Activated CD8-positive, alpha-beta T cell treated with anti-CD3 and anti-CD28 coated beads for 36 hours (primary cell): Measurements from ENCODE around the gene VPS18. TPM values are rescaled to one million over a fixed set of nuclear protein-coding genes. Genes with fewer than 3 reads are reported as not detected.
A peak's percentile ranks its signal among the peaks of the same experiment; 100 is the strongest.

Source experiments
- ATAC-seq: fragments of 200-7000 bp; cut with Tn5 transposase; one replicate; pipeline ENCODE4 v1.10.0; 2021; ENCODE audit warnings: mild to moderate bottlenecking, moderate library complexity
- CTCF ChIA-PET: fragments of 350-600 bp; sonication (Branson Sonifier 250); formaldehyde crosslinking; loops from one replicate; lab custom pipeline; 2021; ENCODE audit warnings: antibody characterized with exemption; lab: Charles Lee
- POLR2A ChIA-PET: fragments of 350-600 bp; sonication (Branson Sonifier 250); formaldehyde crosslinking; loops from one replicate; lab custom pipeline; 2021; ENCODE audit warnings: antibody characterized with exemption; lab: Charles Lee
- DNase-seq: peaks from one replicate; pipeline ENCODE4 v3.0.0-alpha.2; 2020
- H3K27ac Mint-ChIP-seq: one replicate; pipeline ENCODE4 v1.8.0; 2021; ENCODE audit warnings: mild to moderate bottlenecking, mixed read lengths
- H3K27me3 Mint-ChIP-seq: one replicate; pipeline ENCODE4 v1.8.0; 2021; ENCODE audit warnings: mixed read lengths
- H3K36me3 Mint-ChIP-seq: one replicate; pipeline ENCODE4 v1.8.0; 2021; ENCODE audit warnings: low read depth, mixed read lengths
- H3K4me1 Mint-ChIP-seq: one replicate; pipeline ENCODE4 v1.8.0; 2021; ENCODE audit warnings: low read depth, mixed read lengths
- H3K4me3 Mint-ChIP-seq: one replicate; pipeline ENCODE4 v1.8.0; 2021; ENCODE audit warnings: mild to moderate bottlenecking, moderate library complexity, mixed read lengths
- H3K9me3 Mint-ChIP-seq: one replicate; pipeline ENCODE4 v1.8.0; 2021; ENCODE audit warnings: mixed read lengths
- intact Hi-C: fragments of 100-400 bp; cut with micrococcal nuclease; formaldehyde crosslinking; loops from one replicate; pipeline ENCODE4 v1.10.0; 2022
- total RNA-seq, 2 experiments: library from RNA; stranded (reverse); gene quantifications; one replicate each; pipeline ENCODE4 v1.2.3, GENCODE V29; 2021
- TF ChIP-seq, protein P1 (sequence below): fragments of 200-600 bp; IDR thresholded peaks from one replicate; pipeline ENCODE4 v1.8.0; 2022; ENCODE audit warnings: antibody characterized with exemption, mild to moderate bottlenecking

The VPS18 gene
- total RNA-seq, 2 experiments from 2014 or later = 6.1 TPM

GRCh38 chr15:40936709-40937666 lies 42.7 kb downstream of the VPS18 start:
- H3K9me3 Mint-ChIP-seq = no peaks in the 10 kb centered on the region
- POLR2A ChIA-PET = interaction anchor here (0.9 kb wide), 1 partner anchor 18 kb away, joined by 3 read pairs; no protein-coding TSS in a partner anchor
- peaks cover 13% of the 10 kb centered on the region for H3K4me1 Mint-ChIP-seq
- intact Hi-C loops = no loop called here
- DNase-seq (no peak), ATAC-seq (no peak)
- TF ChIP-seq, protein P1, sequence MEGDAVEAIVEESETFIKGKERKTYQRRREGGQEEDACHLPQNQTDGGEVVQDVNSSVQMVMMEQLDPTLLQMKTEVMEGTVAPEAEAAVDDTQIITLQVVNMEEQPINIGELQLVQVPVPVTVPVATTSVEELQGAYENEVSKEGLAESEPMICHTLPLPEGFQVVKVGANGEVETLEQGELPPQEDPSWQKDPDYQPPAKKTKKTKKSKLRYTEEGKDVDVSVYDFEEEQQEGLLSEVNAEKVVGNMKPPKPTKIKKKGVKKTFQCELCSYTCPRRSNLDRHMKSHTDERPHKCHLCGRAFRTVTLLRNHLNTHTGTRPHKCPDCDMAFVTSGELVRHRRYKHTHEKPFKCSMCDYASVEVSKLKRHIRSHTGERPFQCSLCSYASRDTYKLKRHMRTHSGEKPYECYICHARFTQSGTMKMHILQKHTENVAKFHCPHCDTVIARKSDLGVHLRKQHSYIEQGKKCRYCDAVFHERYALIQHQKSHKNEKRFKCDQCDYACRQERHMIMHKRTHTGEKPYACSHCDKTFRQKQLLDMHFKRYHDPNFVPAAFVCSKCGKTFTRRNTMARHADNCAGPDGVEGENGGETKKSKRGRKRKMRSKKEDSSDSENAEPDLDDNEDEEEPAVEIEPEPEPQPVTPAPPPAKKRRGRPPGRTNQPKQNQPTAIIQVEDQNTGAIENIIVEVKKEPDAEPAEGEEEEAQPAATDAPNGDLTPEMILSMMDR = no peak
- no peak overlapping the region for H3K27ac Mint-ChIP-seq
- no peak overlapping the region for H3K4me3 Mint-ChIP-seq
- CTCF ChIA-PET = interaction anchor here (0.9 kb wide), 1 partner anchor 33 kb away, joined by 3 read pairs; no protein-coding TSS in a partner anchor
- peaks cover 4% of the 10 kb centered on the region for H3K27me3 Mint-ChIP-seq
- H3K36me3 Mint-ChIP-seq = no peaks in the 10 kb centered on the region

DNA sequence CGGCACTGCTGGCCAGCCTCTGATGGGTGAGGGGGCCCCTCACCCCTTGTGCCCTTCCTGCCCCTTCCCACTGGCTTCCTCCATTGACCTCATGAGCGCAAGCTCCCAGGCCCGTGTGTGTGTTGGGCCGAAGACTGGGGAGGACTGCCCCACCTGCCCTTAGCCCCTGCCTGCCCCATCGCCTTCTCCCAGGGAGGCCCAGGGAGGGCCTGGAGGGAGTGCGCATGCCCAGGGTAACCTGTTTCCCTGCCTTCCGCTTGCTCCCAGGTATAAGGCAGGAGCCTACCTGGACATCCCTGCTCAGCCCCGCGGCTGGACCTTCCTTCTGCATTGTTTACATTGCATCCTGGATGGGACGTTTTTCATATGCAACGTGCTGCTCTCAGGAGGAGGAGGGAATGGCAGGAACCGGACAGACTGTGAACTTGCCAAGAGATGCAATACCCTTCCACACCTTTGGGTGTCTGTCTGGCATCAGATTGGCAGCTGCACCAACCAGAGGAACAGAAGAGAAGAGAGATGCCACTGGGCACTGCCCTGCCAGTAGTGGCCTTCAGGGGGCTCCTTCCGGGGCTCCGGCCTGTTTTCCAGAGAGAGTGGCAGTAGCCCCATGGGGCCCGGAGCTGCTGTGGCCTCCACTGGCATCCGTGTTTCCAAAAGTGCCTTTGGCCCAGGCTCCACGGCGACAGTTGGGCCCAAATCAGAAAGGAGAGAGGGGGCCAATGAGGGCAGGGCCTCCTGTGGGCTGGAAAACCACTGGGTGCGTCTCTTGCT lies 43.7 kb downstream of the VPS18 start:
- no peak overlapping the region for H3K27ac Mint-ChIP-seq
- H3K4me3 Mint-ChIP-seq = no peak overlapping the region
- POLR2A ChIA-PET = no interaction called here
- no peak for DNase-seq
- peaks cover 17% of the 10 kb centered on the region for H3K4me1 Mint-ChIP-seq
- no peaks in the 10 kb centered on the region for H3K36me3 Mint-ChIP-seq
- H3K27me3 Mint-ChIP-seq = no peaks in the 10 kb centered on the region
- ATAC-seq = no peak
- H3K9me3 Mint-ChIP-seq = no peaks in the 10 kb centered on the region
- intact Hi-C loops = no loop called here
- CTCF ChIA-PET = interaction anchor here (5.9 kb wide), 1 partner anchor 33 kb away, joined by 88 read pairs; no protein-coding TSS in a partner anchor
- TF ChIP-seq, protein P1 = peak; percentile 40

GRCh38 chr15:40938536-40938870 lies 44.3 kb downstream of the VPS18 start:
- ChIA-PET CTCF (interaction anchor here (4.8 to 5.9 kb wide), 2 partner anchors 9 to 33 kb away, joined by 88 to 106 read pairs; partner anchors contain the start of gene DLL4), POLR2A (no interaction called here)
- Mint-ChIP-seq H3K27me3 (no peaks in the 10 kb centered on the region), H3K4me1 (peaks cover 23% of the 10 kb centered on the region), H3K36me3 (no peaks in the 10 kb centered on the region), H3K27ac (no peak overlapping the region), H3K9me3 (no peaks in the 10 kb centered on the region), H3K4me3 (no peak overlapping the region)
- ATAC-seq (no peak), DNase-seq (no peak)
- intact Hi-C loops = no loop called here
- TF ChIP-seq, protein P1 = no peak

GRCh38 chr15:40940296-40940801 lies 46.1 kb downstream of the VPS18 start:
- no peaks in the 10 kb centered on the region for H3K27me3 Mint-ChIP-seq
- DNase-seq (no peak), ATAC-seq (peak; percentile 5)
- TF ChIP-seq, protein P1 = no peak
- peak overlapping the region; percentile 46 for H3K4me3 Mint-ChIP-seq
- ChIA-PET POLR2A (interaction anchor here (1.3 to 5.5 kb wide), 4 partner anchors 12 to 33 kb away, joined by 3 to 67 read pairs (median 24); partner anchors contain the start of genes CHAC1 and DLL4), CTCF (interaction anchor here (1.2 to 5.9 kb wide), 13 partner anchors 10 to 291 kb away, joined by 3 to 106 read pairs (median 8); partner anchors contain the start of genes CHAC1, CHP1, DLL4 and EXD1)
- no peaks in the 10 kb centered on the region for H3K9me3 Mint-ChIP-seq
- peak overlapping the region; percentile 2 for H3K27ac Mint-ChIP-seq
- peaks cover 29% of the 10 kb centered on the region for H3K4me1 Mint-ChIP-seq
- intact Hi-C loops = no loop called here
- H3K36me3 Mint-ChIP-seq = no peaks in the 10 kb centered on the region
